Raji (cell line): ENCODE results near the gene CSNK1E.

Experiments used
- POLR2A ChIP-seq: IDR thresholded peaks from 2 replicates; pipeline ENCODE4 v1.6.1; 2011; ENCODE audit warnings: low read depth, low read length, control low read depth; ENCODE audit not compliant: insufficient read depth

The CSNK1E gene

GRCh38 chr22:38335077-38335476 lies 17.8 kb upstream of the CSNK1E start:
- no peak for TF ChIP-seq POLR2A

- TF ChIP-seq POLR2A = no peak
These were observed 10.6 kb upstream of the CSNK1E start for GRCh38 chr22:38327805-38328204.

GRCh38 chr22:38327396-38327795 lies 10.2 kb upstream of the CSNK1E start:
- no peak for TF ChIP-seq POLR2A

GRCh38 chr22:38325587-38325986 lies 8.4 kb upstream of the CSNK1E start:
- no peak for TF ChIP-seq POLR2A

- no peak for TF ChIP-seq POLR2A
These were observed 3.6 kb upstream of the CSNK1E start for GRCh38 chr22:38320605-38321402.

- no peak for TF ChIP-seq POLR2A
These were observed 1.9 kb upstream of the CSNK1E start for GRCh38 chr22:38318792-38319773.

GRCh38 chr22:38317995-38318715 lies 922 bp upstream of the CSNK1E start:
- TF ChIP-seq POLR2A = no peak

GRCh38 chr22:38316364-38317121 lies 690 bp downstream of the CSNK1E start:
- no peak for TF ChIP-seq POLR2A

GRCh38 chr22:38315823-38316363 lies 1.3 kb downstream of the CSNK1E start:
- TF ChIP-seq POLR2A = no peak

GRCh38 chr22:38314933-38315822 lies 2.1 kb downstream of the CSNK1E start:
- TF ChIP-seq POLR2A = no peak

GRCh38 chr22:38314051-38314932 lies 2.9 kb downstream of the CSNK1E start:
- no peak for TF ChIP-seq POLR2A

- TF ChIP-seq POLR2A = no peak
These were observed 3.8 kb downstream of the CSNK1E start for GRCh38 chr22:38313384-38313955.
